Measurements from ENCODE around the gene WDR27.

The WDR27 gene

DNA sequence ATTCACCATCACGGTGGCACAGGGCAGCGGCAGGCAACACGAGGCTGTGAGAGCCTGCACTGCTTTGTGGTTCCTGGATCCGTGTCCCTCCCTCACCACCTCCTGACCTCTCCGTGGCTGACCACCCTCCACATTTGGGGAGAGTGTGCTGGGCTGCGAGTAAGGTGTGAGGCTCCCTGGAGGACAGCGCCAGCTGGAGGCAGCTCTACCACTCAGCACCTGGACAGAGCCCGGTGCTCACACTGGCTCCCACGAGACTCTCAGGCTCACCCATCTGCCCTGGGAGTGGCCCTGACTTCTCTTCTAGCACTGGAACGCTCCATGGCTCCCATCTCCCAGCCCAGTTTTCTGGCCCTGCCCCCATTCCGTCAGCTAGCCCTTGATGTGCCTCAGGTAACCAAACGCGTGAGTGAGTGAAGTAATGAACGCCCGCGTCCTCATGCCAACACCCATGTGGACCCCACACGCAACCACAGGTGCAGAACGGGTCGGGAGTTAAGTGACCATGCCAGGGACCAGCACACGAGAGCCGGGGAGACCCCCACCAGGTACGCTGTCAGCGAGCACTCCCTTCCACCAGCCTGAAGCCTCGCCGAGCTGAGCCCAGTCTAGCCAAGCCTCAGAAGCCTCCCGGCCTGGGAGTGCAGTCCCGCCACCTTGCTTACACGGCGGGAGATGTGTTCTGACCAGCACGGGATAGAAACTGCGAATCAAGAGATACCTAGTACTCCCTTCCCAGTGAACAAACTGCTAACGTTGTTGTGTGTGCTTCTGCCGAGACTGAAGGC lies 137.2 kb downstream of the WDR27 start:
- peak; percentile 18 for DNase-seq (ENCODE audit: low spot score)
- TF ChIP-seq, protein P1, sequence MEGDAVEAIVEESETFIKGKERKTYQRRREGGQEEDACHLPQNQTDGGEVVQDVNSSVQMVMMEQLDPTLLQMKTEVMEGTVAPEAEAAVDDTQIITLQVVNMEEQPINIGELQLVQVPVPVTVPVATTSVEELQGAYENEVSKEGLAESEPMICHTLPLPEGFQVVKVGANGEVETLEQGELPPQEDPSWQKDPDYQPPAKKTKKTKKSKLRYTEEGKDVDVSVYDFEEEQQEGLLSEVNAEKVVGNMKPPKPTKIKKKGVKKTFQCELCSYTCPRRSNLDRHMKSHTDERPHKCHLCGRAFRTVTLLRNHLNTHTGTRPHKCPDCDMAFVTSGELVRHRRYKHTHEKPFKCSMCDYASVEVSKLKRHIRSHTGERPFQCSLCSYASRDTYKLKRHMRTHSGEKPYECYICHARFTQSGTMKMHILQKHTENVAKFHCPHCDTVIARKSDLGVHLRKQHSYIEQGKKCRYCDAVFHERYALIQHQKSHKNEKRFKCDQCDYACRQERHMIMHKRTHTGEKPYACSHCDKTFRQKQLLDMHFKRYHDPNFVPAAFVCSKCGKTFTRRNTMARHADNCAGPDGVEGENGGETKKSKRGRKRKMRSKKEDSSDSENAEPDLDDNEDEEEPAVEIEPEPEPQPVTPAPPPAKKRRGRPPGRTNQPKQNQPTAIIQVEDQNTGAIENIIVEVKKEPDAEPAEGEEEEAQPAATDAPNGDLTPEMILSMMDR (IDR thresholded peaks at IDR 0.05; ENCODE audit: borderline replicate concordance, control extremely low read depth, extremely low read depth, insufficient read depth, missing control alignments) = no peak
- in situ Hi-C loops (cut with MboI; ENCODE audit: low sequenced_read_pairs, unreplicated experiment) = no loop called here

DNA sequence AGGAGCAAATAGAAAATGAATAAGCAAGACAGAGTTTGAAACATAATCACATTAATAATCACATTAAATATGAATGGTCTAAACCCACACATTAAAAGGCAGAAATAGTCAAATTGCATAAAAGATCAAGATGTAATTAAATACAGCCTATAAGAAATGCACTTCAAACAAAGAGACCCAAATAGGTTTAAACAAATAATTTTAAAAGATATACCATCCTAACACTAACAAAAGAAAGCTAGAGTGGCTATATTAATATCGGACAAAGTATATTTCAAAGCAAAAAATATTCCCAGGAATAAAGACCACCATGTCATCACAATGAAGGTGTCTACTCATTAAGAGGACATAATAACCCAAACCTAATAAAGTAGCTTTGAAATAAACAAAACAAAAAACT lies 140.2 kb downstream of the WDR27 start:
- no peak for DNase-seq (ENCODE audit: low spot score)
- TF ChIP-seq, protein P1 (IDR thresholded peaks at IDR 0.05; ENCODE audit: borderline replicate concordance, control extremely low read depth, extremely low read depth, insufficient read depth, missing control alignments) = no peak
- in situ Hi-C loops (cut with MboI; ENCODE audit: low sequenced_read_pairs, unreplicated experiment) = no loop called here

DNA sequence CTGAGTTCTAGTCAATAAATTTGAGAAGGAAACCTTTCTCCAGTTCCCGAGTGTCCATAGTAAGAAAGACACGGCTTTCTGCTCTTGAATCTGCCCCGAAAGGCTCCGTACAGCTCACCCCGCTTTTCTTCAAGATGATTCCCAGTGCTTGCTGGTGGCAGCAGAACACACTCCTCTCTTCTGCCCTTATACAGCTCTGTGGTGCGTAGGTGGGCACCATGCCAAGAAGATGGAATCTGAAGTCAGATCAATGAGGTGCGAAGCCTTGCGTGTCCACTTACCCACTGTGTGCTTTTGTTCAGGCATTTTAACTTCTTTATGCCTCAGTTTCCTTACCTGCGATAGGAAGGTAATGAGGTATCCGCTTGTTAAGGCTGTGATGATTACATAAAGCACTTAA lies 142.2 kb downstream of the WDR27 start:
- in situ Hi-C loops (cut with MboI; ENCODE audit: low sequenced_read_pairs, unreplicated experiment) = no loop called here
- TF ChIP-seq, protein P1 (IDR thresholded peaks at IDR 0.05; ENCODE audit: borderline replicate concordance, control extremely low read depth, extremely low read depth, insufficient read depth, missing control alignments) = no peak
- DNase-seq (ENCODE audit: low spot score) = no peak

DNA sequence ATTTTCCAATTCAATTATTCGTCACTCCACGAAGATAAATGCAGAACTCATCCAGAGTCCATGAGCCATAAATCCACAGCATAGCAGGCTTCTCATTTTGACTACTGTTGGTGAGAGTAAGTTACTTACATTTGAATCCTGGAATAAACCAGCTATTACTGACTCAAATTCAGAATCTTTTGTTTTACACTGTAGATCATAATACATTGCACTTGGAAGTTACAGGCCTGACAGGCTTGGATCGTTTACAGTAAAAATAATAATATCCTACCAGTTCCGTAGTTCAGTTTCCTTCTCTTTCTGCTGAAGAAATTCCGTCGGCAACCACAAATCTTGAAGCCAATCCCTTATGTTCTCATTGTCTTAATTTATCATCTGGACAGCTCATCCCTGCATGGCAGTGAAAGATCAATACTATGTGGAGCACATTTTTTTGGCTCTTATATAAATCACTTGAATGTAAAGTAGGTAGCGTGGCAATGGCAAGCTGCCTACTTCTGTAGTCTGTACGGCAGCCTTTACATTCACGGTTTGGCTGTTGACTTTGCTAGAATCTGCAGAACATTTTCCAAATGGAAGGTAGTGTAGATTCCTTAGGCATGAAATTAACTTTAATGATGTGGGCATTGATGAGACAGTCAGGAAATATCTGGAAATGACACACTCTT lies 142.9 kb downstream of the WDR27 start:
- DNase-seq (ENCODE audit: low spot score) = no peak
- TF ChIP-seq, protein P1 (IDR thresholded peaks at IDR 0.05; ENCODE audit: borderline replicate concordance, control extremely low read depth, extremely low read depth, insufficient read depth, missing control alignments) = no peak
- in situ Hi-C loops (cut with MboI; ENCODE audit: low sequenced_read_pairs, unreplicated experiment) = no loop called here

DNA sequence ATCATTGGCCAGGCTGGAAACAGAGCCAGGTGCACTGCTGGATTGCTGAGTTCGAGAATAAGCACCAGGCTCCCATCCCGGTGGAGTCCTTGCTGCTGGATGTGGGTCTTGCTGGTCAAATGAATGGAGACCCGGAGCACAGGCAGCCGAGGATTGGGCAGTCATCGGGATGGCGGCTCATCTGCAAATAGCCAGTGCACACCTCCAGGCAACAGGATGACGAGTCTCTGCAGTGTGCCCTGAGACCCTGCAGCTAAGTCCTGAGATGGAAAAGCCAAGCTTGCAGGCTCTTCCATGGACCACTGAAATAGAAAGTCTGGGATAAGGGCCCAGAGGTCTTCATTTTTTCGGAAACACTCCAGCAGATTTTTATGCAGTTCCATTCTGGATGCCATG lies 143.5 kb downstream of the WDR27 start:
- no peak for DNase-seq (ENCODE audit: low spot score)
- TF ChIP-seq, protein P1 (IDR thresholded peaks at IDR 0.05; ENCODE audit: borderline replicate concordance, control extremely low read depth, extremely low read depth, insufficient read depth, missing control alignments) = no peak
- in situ Hi-C loops (cut with MboI; ENCODE audit: low sequenced_read_pairs, unreplicated experiment) = no loop called here

DNA sequence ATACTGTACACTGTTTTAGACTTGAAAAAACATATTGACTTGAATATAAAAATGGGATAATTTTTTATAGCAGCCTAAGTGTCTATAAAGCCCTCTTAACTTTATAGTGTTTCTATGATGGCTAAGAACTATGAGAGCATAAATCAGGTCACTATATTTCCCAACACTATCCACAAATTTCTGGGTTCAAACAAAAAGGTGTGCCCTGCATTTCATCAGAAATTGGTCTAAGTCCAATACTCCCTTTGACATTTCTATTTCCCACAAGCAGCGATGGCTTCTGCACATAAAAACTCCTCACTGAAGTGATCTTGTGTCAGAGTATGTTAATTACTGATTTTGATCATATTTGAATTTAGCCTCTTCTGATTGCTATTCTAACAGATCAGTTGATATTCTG lies 143.9 kb downstream of the WDR27 start:
- DNase-seq (ENCODE audit: low spot score) = no peak
- TF ChIP-seq, protein P1 (IDR thresholded peaks at IDR 0.05; ENCODE audit: borderline replicate concordance, control extremely low read depth, extremely low read depth, insufficient read depth, missing control alignments) = no peak
- in situ Hi-C loops (cut with MboI; ENCODE audit: low sequenced_read_pairs, unreplicated experiment) = no loop called here
